IPS DF 6.9 (cell line): ENCODE results near the gene PRLH.

Source experiments
- DNase-seq: peaks from one replicate; pipeline ENCODE4 v3.0.0-alpha.2; 2013; ENCODE audit warnings: low read depth, low spot score
- H3K27ac ChIP-seq: one replicate; pipeline ENCODE4 v1.5.1; 2013; ENCODE audit warnings: low read length, control low read depth
- H3K27me3 ChIP-seq: 2 replicates; pipeline ENCODE4 v1.6.1; 2013; ENCODE audit warnings: mild to moderate bottlenecking, low read length; ENCODE audit not compliant: control insufficient read depth, insufficient read depth
- H3K36me3 ChIP-seq: 2 replicates; pipeline ENCODE4 v1.6.1; 2013; ENCODE audit warnings: low read length; ENCODE audit not compliant: control insufficient read depth, insufficient read depth
- H3K4me1 ChIP-seq: 2 replicates; pipeline ENCODE4 v1.6.1; 2013; ENCODE audit warnings: low read length; ENCODE audit not compliant: control insufficient read depth, insufficient read depth
- H3K4me3 ChIP-seq: 2 replicates; pipeline ENCODE4 v1.5.1; 2013; ENCODE audit warnings: mild to moderate bottlenecking, low read length
- H3K9me3 ChIP-seq: 2 replicates; pipeline ENCODE4 v1.6.1; 2013; ENCODE audit warnings: low read length, inconsistent platforms; ENCODE audit not compliant: control insufficient read depth, insufficient read depth
- WGBS: extraction: QIAGEN DNeasy Blood & Tissue Kit; methylation state at CpG from one replicate; pipeline ENCODE4 v1.1.7; 2013; ENCODE audit warnings: mixed read lengths, missing lambda C conversion rate; ENCODE audit not compliant: insufficient read length, insufficient coverage; 5-methylcytosine and 5-hydroxymethylcytosine counted together

Gene PRLH

GRCh38 chr2:237566401-237567235 lies at the start of gene PRLH:
Gene PRLH, plus strand, starts transcription at chr2:237566574. Its CDS starts 0 bp downstream, at chr2:237566574.
- no peaks in the 10 kb centered on the region for H3K27me3 ChIP-seq

GRCh38 chr2:237517163-237517562 lies 49.2 kb upstream of the PRLH start:
- Histone ChIP-seq H3K36me3 (no peaks in the 10 kb centered on the region), H3K4me1 (no peaks in the 10 kb centered on the region), H3K27ac (no peak overlapping the region), H3K27me3 (no peaks in the 10 kb centered on the region), H3K4me3 (no peak overlapping the region), H3K9me3 (no peaks in the 10 kb centered on the region)
- no peak for DNase-seq
- 100% methylated on average over 1 of the region's 4 CpGs for WGBS

More at GRCh38 chr2:237566401-237567235, at the start of gene PRLH:
- no peak within 1 kb of the TSS for H3K4me3 ChIP-seq
- no peaks in the 10 kb centered on the region for H3K4me1 ChIP-seq
- H3K27ac ChIP-seq, result no peak within 1 kb of the TSS
- H3K9me3 ChIP-seq, result no peaks in the 10 kb centered on the region
- no CpG with 5 or more reads among the region's 32 CpGs for WGBS
- no peak for DNase-seq
- H3K36me3 ChIP-seq, result no peaks in the 10 kb centered on the region

GRCh38 chr2:237517990-237518389 lies 48.4 kb upstream of the PRLH start:
- Histone ChIP-seq H3K27ac (no peak overlapping the region), H3K27me3 (no peaks in the 10 kb centered on the region), H3K9me3 (no peaks in the 10 kb centered on the region), H3K36me3 (no peaks in the 10 kb centered on the region), H3K4me1 (no peaks in the 10 kb centered on the region), H3K4me3 (no peak overlapping the region)
- DNase-seq, result no peak
- WGBS, result 100% methylated on average over 1 of the region's 1 CpG

- no peak overlapping the region for H3K4me3 ChIP-seq
- no CpG with 5 or more reads among the region's 14 CpGs for WGBS
- H3K36me3 ChIP-seq, result no peaks in the 10 kb centered on the region
- DNase-seq, result no peak
- no peak overlapping the region for H3K27ac ChIP-seq
- no peaks in the 10 kb centered on the region for H3K27me3 ChIP-seq
- H3K9me3 ChIP-seq, result no peaks in the 10 kb centered on the region
- H3K4me1 ChIP-seq, result no peaks in the 10 kb centered on the region
These were observed 46.7 kb upstream of the PRLH start for GRCh38 chr2:237519506-237520245.

GRCh38 chr2:237520290-237520689 lies 46.1 kb upstream of the PRLH start:
- no peak overlapping the region for H3K27ac ChIP-seq
- H3K4me3 ChIP-seq, result no peak overlapping the region
- no peaks in the 10 kb centered on the region for H3K27me3 ChIP-seq
- H3K9me3 ChIP-seq, result no peaks in the 10 kb centered on the region
- DNase-seq, result no peak
- no peaks in the 10 kb centered on the region for H3K4me1 ChIP-seq
- no CpG with 5 or more reads among the region's 6 CpGs for WGBS
- no peaks in the 10 kb centered on the region for H3K36me3 ChIP-seq

GRCh38 chr2:237524631-237525030 lies 41.7 kb upstream of the PRLH start:
- H3K27me3 ChIP-seq, result no peaks in the 10 kb centered on the region
- no peak for DNase-seq
- H3K4me3 ChIP-seq, result no peak overlapping the region
- H3K4me1 ChIP-seq, result no peaks in the 10 kb centered on the region
- no peak overlapping the region for H3K27ac ChIP-seq
- no CpG with 5 or more reads among the region's 6 CpGs for WGBS
- no peaks in the 10 kb centered on the region for H3K36me3 ChIP-seq
- no peaks in the 10 kb centered on the region for H3K9me3 ChIP-seq

- Histone ChIP-seq H3K36me3 (no peaks in the 10 kb centered on the region), H3K4me3 (no peak overlapping the region), H3K27ac (no peak overlapping the region), H3K4me1 (no peaks in the 10 kb centered on the region), H3K9me3 (no peaks in the 10 kb centered on the region), H3K27me3 (no peaks in the 10 kb centered on the region)
- no peak for DNase-seq
- no CpG with 5 or more reads among the region's 17 CpGs for WGBS
These were observed 40.7 kb upstream of the PRLH start for GRCh38 chr2:237525559-237526157.

GRCh38 chr2:237527233-237527632 lies 39.1 kb upstream of the PRLH start:
- Histone ChIP-seq H3K4me3 (no peak overlapping the region), H3K27me3 (no peaks in the 10 kb centered on the region), H3K36me3 (no peaks in the 10 kb centered on the region), H3K9me3 (no peaks in the 10 kb centered on the region), H3K27ac (no peak overlapping the region), H3K4me1 (no peaks in the 10 kb centered on the region)
- WGBS, result no CpG with 5 or more reads among the region's 11 CpGs
- no peak for DNase-seq

GRCh38 chr2:237527766-237528165 lies 38.6 kb upstream of the PRLH start:
- DNase-seq, result no peak
- Histone ChIP-seq H3K27ac (no peak overlapping the region), H3K27me3 (no peaks in the 10 kb centered on the region), H3K4me1 (no peaks in the 10 kb centered on the region), H3K4me3 (no peak overlapping the region), H3K36me3 (no peaks in the 10 kb centered on the region), H3K9me3 (no peaks in the 10 kb centered on the region)
- WGBS, result no CpG with 5 or more reads among the region's 5 CpGs

- Histone ChIP-seq H3K27ac (no peak overlapping the region), H3K27me3 (no peaks in the 10 kb centered on the region), H3K4me1 (no peaks in the 10 kb centered on the region), H3K36me3 (no peaks in the 10 kb centered on the region), H3K4me3 (no peak overlapping the region), H3K9me3 (no peaks in the 10 kb centered on the region)
- DNase-seq, result no peak
- no CpG with 5 or more reads among the region's 19 CpGs for WGBS
These were observed 36.6 kb upstream of the PRLH start for GRCh38 chr2:237529452-237530402.
